ENCODE data around the gene PRKRIP1. TPM values are rescaled to one million over a fixed set of nuclear protein-coding genes. Genes with fewer than 3 reads are reported as not detected.
A peak's percentile ranks its signal among the peaks of the same experiment; 100 is the strongest.
"Not testable (repeated sequence)": the region's sequence is repeated elsewhere in the genome, so short reads cannot be mapped to it uniquely, and the experiment has no call there.

Gene PRKRIP1
- total RNA-seq, 1 experiment from 2014 or later = 21.2 TPM

DNA sequence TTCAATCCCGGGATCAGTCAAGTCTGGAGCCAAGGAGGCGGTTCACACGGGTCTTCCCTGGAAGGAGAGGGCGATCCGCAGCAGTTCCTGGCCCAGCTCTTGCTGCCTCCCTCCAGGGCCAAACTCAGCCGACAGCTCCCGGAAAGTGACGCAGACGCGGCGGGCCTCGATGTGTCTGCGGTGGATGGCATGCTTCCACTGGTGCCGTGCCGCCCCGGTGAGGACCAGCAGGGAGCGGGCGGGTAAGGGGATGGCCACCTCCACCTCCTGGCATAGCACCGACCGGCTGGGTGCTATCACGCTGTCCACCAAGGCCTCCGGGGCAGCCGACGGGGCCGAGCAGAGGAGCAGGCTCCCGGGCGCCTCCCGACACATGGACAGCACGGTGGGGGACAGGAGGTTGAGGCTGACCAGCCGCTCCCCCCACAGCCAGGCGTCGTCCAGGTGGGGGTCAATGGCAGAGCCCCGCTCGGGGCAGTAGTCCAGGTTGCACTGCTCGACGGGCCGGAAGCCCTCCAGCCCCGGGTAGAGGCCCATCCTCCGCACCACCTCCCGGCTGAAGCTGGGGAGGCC lies 61.3 kb downstream of the PRKRIP1 start:
- DNase-seq (ENCODE audit: low read depth) = no peak

- no peak for DNase-seq (ENCODE audit: low read depth)
Observed at GRCh38 chr7:102459221-102459844, 63.2 kb downstream of the PRKRIP1 start.

DNA sequence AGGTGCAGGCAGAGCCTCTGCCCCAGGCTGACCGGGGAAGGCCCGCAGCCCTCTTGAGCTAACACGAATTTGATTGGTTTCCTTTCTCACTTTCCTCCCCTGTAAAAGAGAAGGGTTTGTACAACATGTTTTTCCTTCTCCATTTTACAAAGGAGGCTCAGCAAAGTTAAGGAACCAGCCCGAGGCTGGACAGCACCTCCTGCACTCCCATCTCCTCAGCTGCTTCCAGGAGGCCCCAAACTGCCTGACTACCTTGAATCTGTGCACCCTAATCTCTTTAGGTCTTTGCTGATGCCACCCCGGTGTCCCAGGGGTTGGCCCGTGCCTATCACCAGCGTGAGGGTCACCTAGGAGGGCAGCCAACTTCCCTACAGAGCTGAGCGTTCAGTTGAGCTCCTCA lies 64.3 kb downstream of the PRKRIP1 start:
- no peak for DNase-seq (ENCODE audit: low read depth)

- DNase-seq (ENCODE audit: low read depth) = peak; percentile 38
Observed at GRCh38 chr7:102463841-102464576, 67.8 kb downstream of the PRKRIP1 start.

DNA sequence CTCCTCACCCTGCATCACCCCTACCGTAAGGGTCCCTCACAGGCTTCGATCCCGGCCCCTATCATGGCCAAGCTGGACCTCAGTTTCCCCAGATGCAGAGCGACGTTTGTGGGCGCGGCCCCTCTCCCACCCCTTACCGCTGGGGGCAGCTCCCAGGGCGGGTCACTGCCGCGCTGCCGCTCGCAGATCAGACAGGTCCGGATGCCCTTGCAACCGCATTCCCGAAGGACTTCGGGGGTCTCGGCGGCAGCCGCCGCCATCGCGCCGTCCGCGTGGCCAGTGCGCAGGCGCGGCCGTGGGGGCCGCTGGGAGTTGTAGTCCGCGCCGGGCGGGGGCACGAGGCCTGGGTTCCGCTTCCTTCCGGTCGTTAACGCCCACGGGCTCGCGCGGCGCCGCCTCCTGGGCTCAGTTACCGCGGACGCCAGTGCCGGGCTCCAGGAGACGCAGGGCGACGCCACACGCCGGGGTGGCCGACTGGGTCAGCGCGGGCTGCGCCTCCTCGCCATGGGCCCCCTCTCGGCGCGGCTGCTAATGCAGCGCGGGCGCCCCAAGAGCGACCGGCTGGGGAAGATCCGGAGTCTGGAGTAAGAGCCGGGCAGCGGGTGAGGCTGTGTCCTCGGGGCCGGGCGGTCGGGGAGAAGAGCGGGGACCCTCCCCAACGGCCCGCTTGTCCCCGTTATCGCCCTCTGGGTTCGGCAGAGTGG lies 68.6 kb downstream of the PRKRIP1 start, which contains the start of the genes ALKBH4 and LRWD1:
TSS of gene ALKBH4 (minus strand) at position 287 of the 704 bp plus-strand sequence. CDS start at position 260, 27 bp downstream.
TSS of gene LRWD1 (plus strand) at position 408 of the 704 bp plus-strand sequence. CDS start at position 505, 97 bp downstream.
- DNase-seq (ENCODE audit: low read depth) = peak; percentile 91

- DNase-seq (ENCODE audit: low read depth) = no peak
Observed at GRCh38 chr7:102466097-102466496, 69.9 kb downstream of the PRKRIP1 start.

GRCh38 chr7:102467581-102468477 lies 71.7 kb downstream of the PRKRIP1 start:
- no peak for DNase-seq (ENCODE audit: low read depth)

DNA sequence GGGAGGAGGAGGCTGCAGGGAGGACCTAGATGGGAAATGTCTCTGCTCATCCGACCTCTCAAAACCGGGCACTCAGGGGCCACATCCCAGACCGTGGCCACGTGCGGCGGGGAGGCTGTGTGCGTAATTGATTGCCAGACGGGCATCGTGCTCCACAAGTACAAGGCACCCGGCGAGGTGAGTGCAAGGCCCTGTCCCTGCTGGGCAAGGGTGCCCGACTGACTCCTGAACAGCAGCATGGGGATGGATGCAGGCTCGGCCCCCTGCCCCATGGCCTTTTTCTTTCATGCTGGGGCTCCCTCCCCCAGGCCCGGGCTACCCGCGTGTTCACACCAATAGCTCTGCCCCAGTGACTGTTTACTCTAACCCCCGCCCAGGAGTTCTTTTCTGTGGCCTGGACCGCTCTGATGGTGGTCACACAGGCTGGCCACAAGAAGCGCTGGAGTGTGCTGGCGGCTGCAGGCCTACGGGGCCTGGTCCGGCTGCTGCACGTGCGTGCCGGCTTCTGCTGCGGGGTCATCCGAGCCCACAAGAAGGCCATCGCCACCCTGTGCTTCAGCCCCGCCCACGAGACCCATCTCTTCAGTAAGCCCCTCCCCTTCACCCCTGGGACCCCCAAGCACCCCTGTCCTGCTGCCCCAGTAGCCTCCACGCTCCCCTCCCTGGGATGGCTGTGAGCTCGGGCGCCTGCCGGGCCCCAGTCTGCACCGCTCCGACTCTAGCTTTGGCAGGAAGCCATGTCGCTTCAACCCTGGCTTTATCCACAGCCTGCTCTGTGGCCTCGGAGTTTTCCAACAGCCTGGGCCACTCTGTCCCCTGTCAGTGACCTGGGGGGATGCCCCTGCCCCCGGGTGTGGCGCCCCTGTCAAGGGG lies 72.6 kb downstream of the PRKRIP1 start:
- no peak for DNase-seq (ENCODE audit: low read depth)

DNA sequence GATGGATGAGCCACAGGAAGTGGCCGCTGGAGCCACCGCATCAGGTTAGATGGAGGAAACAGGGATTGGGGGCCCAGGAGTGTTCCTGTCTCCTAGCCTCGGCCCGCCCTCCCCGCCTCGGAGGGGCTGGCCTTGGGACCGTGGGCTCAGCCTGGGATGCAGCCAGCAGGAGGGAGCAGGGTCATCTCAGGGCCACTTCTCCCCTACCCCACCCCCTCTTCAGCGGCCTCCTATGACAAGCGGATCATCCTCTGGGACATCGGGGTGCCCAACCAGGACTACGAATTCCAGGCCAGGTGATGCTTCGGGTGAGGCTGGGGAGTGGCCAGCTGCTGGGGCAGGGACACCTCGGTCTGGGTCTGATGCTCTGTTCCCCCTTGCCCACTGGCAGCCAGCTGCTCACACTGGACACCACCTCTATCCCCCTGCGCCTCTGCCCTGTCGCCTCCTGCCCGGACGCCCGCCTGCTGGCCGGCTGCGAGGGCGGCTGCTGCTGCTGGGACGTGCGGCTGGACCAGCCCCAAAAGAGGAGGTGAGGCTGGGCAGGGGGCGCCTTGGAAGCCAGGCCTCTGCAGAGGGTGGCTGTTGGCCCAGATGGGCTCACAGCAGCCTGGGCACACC lies 73.3 kb downstream of the PRKRIP1 start:
- no peak for DNase-seq (ENCODE audit: low read depth)

GRCh38 chr7:102469972-102470825 lies 74.0 kb downstream of the PRKRIP1 start:
- DNase-seq (ENCODE audit: low read depth) = no peak

DNA sequence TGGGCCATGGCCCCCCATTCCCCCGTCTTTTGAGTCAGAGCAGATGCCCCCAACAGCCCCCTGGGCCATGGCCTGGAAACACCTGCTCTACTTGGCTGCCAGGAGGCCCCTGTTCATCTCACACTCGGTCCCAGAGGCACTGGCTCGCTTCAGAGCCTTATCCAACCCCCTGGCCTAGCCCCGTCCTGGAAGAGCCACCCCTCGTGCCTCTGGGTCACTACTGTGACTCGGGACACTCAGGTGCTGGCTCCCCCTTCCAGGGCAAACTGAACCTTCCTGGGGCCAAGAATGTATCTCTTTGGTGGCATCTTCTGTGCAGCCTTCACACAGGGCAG lies 75.6 kb downstream of the PRKRIP1 start:
- DNase-seq (ENCODE audit: low read depth) = no peak

GRCh38 chr7:102472126-102473041 lies 76.2 kb downstream of the PRKRIP1 start:
- DNase-seq (ENCODE audit: low read depth) = no peak

- DNase-seq (ENCODE audit: low read depth) = no peak
Observed at GRCh38 chr7:102473271-102473991, 77.3 kb downstream of the PRKRIP1 start.

- not testable (repeated sequence) for DNase-seq (ENCODE audit: low read depth)
Observed at GRCh38 chr7:102474116-102474515, 78.0 kb downstream of the PRKRIP1 start.

GRCh38 chr7:102474736-102475435 lies 78.7 kb downstream of the PRKRIP1 start:
- DNase-seq (ENCODE audit: low read depth) = peak; percentile 49
